ENCODE measurements around the gene MYOD1.

GRCh38 chr11:17721242-17721999 is 2.0 kb downstream of the MYOD1 start:
- TF ChIP-seq ZNF564 (CRISPR knock-in tag; IDR thresholded peaks at IDR 0.05) (no peak), SUZ12 (IDR thresholded peaks at IDR 0.05; ENCODE audit: low read depth, low read length) (no peak), TCF7 (IDR thresholded peaks at IDR 0.05; ENCODE audit: low read depth) (no peak), HDAC2 (CRISPR knock-in tag; IDR thresholded peaks at IDR 0.05) (no peak), E2F5 (CRISPR knock-in tag; conservative IDR thresholded peaks at IDR 0.05) (no peak), SIN3A (IDR thresholded peaks at IDR 0.05; ENCODE audit: borderline replicate concordance, low read depth, low read length) (no peak), CTCF (CRISPR knock-in tag; IDR thresholded peaks at IDR 0.05) (no peak), CBX2 (IDR thresholded peaks at IDR 0.05; ENCODE audit: low read depth, low read length) (no peak), CBX2 (CRISPR knock-in tag; IDR thresholded peaks at IDR 0.05; ENCODE audit: low read depth) (no peak), MED8 (CRISPR knock-in tag; IDR thresholded peaks at IDR 0.05; ENCODE audit: insufficient replicate concordance) (no peak), ZKSCAN8 (CRISPR knock-in tag; IDR thresholded peaks at IDR 0.05; ENCODE audit: borderline replicate concordance) (no peak), ZNF891 (CRISPR knock-in tag; IDR thresholded peaks at IDR 0.05) (no peak), ZNF10 (CRISPR knock-in tag; IDR thresholded peaks at IDR 0.05; ENCODE audit: borderline replicate concordance, low read depth) (no peak), TMF1 (CRISPR knock-in tag; IDR thresholded peaks at IDR 0.05; ENCODE audit: low read depth) (no peak)
